Astrocyte of the cerebellum (primary cell): ENCODE results near the gene NOC2L.

Experiments used
- DNase-seq: peaks from one replicate; pipeline ENCODE4 v3.0.0-alpha.2; 2011; ENCODE audit warnings: low read depth
- H3K4me3 ChIP-seq: 2 replicates; pipeline ENCODE4 v1.5.1; 2011; ENCODE audit warnings: mild to moderate bottlenecking, low read depth, low read length, moderate library complexity
- CTCF ChIP-seq: IDR thresholded peaks from 2 replicates; pipeline ENCODE4 v1.5.1; 2012; ENCODE audit warnings: low read length, low read depth, moderate library complexity, mild to moderate bottlenecking; ENCODE audit errors: missing control alignments
- in situ Hi-C: cut with HindIII; loops from 2 replicates; pipeline ENCODE4 v1.10.0; 2017; ENCODE audit warnings: low sequenced_read_pairs

Gene NOC2L

GRCh38 chr1:958823-959730 lies at the start of gene NOC2L:
Gene NOC2L (minus strand): TSS chr1:959256. CDS start chr1:959240, 16 bp downstream.
- in situ Hi-C loops, result no loop called here
- peak; percentile 42 for DNase-seq
- TF ChIP-seq CTCF, result no peak
- peak within 1 kb of the TSS; percentile 98 for H3K4me3 ChIP-seq

- no peak for DNase-seq
- H3K4me3 ChIP-seq, result no peak overlapping the region
- no peak for TF ChIP-seq CTCF
- in situ Hi-C loops, result no loop called here
Observed at GRCh38 chr1:1006305-1007159, 47.5 kb upstream of the NOC2L start.

GRCh38 chr1:1005774-1006304 lies 46.8 kb upstream of the NOC2L start:
- in situ Hi-C loops, result no loop called here
- no peak overlapping the region for H3K4me3 ChIP-seq
- TF ChIP-seq CTCF, result no peak
- DNase-seq, result no peak

- TF ChIP-seq CTCF, result no peak
- no peak for DNase-seq
- in situ Hi-C loops, result no loop called here
- H3K4me3 ChIP-seq, result no peak overlapping the region
Observed at GRCh38 chr1:1004780-1005697, 46.0 kb upstream of the NOC2L start.

- in situ Hi-C loops, result no loop called here
- no peak for DNase-seq
- TF ChIP-seq CTCF, result no peak
- no peak overlapping the region for H3K4me3 ChIP-seq
Observed at GRCh38 chr1:1004420-1004779, 45.3 kb upstream of the NOC2L start.
